Fibroblast of lung (primary cell): ENCODE data around the gene SCRN2.

Experiments
- CTCF ChIP-seq, 2 donors: IDR thresholded peaks in 1 of 2; conservative IDR thresholded peaks in 1 of 2; 1 replicate in 1 of 2; 2 replicates in 1 of 2; pipeline ENCODE4 v1.5.1; 2011 to 2012; ENCODE audit warnings: low read length in 2 of 2, control low read depth in 1 of 2, inconsistent platforms in 1 of 2, low read depth in 1 of 2, mild to moderate bottlenecking in 1 of 2
- EZH2 ChIP-seq: IDR thresholded peaks from 2 replicates; pipeline ENCODE4 v1.5.1; 2012; ENCODE audit warnings: low read length, control low read depth, mild to moderate bottlenecking; ENCODE audit errors: missing control alignments

GRCh38 chr17:47884427-47884740 lies 43.3 kb upstream of the SCRN2 start:
- no peak for TF ChIP-seq CTCF (conservative IDR thresholded peaks at IDR 0.05 in 1 of 2, IDR thresholded peaks at IDR 0.05 in 1 of 2; ENCODE audit: low read depth in 1 of 2, low read length in 2 of 2)
- no peak for TF ChIP-seq EZH2
